Endothelial cell of umbilical vein (primary cell): Measurements from ENCODE around the gene AP5B1.

ENCODE experiments used
- CTCF ChIP-seq, 2 donors: IDR thresholded peaks; 1 replicate in 1 of 2; 2 replicates in 1 of 2; pipeline ENCODE4 v1.5.1; 2011; ENCODE audit warnings: low read length in 2 of 2, mild to moderate bottlenecking in 2 of 2, moderate library complexity in 2 of 2, control low read depth in 1 of 2, inconsistent platforms in 1 of 2, low read depth in 1 of 2; ENCODE audit not compliant: insufficient read depth in 1 of 2; ENCODE audit errors: extremely low read depth in 1 of 2
- EZH2 ChIP-seq: IDR thresholded peaks from 2 replicates; pipeline ENCODE4 v1.6.1; 2012; ENCODE audit warnings: borderline replicate concordance, low read depth, mild to moderate bottlenecking, moderate library complexity, low read length, inconsistent platforms; ENCODE audit not compliant: severe bottlenecking
- FOS ChIP-seq: IDR thresholded peaks from 2 replicates; pipeline ENCODE4 v1.6.1; 2011; ENCODE audit warnings: mild to moderate bottlenecking, low read length, moderate library complexity, borderline replicate concordance; ENCODE audit not compliant: insufficient read depth
- JUN ChIP-seq: IDR thresholded peaks from 2 replicates; pipeline ENCODE4 v1.6.1; 2011; ENCODE audit warnings: borderline replicate concordance, low read depth; ENCODE audit not compliant: insufficient read length, insufficient read depth
- MYC ChIP-seq: IDR thresholded peaks from one replicate; pipeline ENCODE4 v1.6.1; 2011; ENCODE audit warnings: mild to moderate bottlenecking, low read depth, low read length
- POLR2A ChIP-seq: IDR thresholded peaks from 2 replicates; pipeline ENCODE4 v1.6.1; 2012; ENCODE audit warnings: low read depth, mild to moderate bottlenecking, control low read depth, low read length
- POLR2AphosphoS5 ChIP-seq: IDR thresholded peaks from 2 replicates; pipeline ENCODE4 v1.6.1; 2012; ENCODE audit warnings: low read depth, mild to moderate bottlenecking, control low read depth, low read length, moderate library complexity; ENCODE audit not compliant: insufficient read depth

GRCh38 chr11:65806979-65807378 is 26.2 kb upstream of the AP5B1 start:
- TF ChIP-seq CTCF (IDR thresholded peaks at IDR 0.05; ENCODE audit: extremely low read depth in 1 of 2, insufficient read depth in 1 of 2, low read depth in 1 of 2, low read length in 2 of 2) (no peak), POLR2AphosphoS5 (no peak), FOS (no peak), POLR2A (no peak), EZH2 (no peak), JUN (no peak), MYC (no peak)
